Dermis blood vessel endothelial cell (primary cell): ENCODE measurements around the gene SH3BGRL2. TPM values are rescaled to one million over a fixed set of nuclear protein-coding genes. Genes with fewer than 3 reads are reported as not detected.
"Not testable (repeated sequence)": the region's sequence is repeated elsewhere in the genome, so short reads cannot be mapped to it uniquely, and the experiment has no call there.

Experiments used
- DNase-seq: peaks from one replicate; pipeline ENCODE4 v3.0.0; 2010
- total RNA-seq: library from RNA; depleted of rRNA; stranded (reverse); fragments of >200 nt; gene quantifications from 2 replicates; pipeline ENCODE4 v1.2.3, GENCODE V29; 2014

The SH3BGRL2 gene
- total RNA-seq, 1 donor from 2014 or later: 114 TPM

DNA sequence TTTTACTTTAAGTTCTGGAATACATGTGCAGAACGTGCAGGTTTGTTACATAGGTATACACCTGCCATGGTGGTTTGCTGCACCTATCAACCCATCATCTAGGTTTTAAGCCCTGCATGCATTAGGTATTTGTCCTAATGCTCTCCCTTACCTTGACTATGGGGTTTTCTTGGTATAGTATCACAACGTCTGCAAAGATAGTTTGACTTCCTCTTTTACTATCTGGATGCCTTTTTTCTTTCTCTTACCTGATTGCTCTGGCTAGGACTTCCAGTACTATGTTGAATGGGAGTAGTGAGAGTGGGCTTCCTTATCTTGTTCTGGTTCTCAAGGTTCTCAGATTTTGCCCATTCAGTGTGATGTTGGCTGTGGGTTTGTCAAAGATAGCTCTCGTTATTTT lies 115.2 kb downstream of the SH3BGRL2 start:
- DNase-seq: not testable (repeated sequence)

DNA sequence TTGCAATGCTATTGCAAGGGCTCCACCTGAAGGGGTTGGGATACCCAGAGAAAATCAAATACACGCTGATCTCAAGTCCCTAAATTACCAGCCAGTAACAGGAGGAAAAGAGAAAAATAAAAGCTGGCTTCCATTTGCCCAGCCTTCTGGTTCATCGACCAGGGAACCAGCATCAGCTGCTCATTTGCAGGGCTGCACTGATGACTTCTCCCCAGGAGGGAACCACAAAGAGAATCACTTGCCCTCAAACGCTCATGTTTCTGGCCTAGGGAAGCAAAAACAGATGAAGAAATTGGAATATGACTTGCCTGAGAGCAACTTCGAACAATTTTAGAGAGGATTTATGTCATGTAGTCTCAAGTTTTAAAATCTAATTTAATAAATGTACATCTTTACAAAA lies 119.7 kb downstream of the SH3BGRL2 start:
- no peak for DNase-seq

Other genes starting within 250 kb of the SH3BGRL2 start
- gene LCA5, start 93.9 kb upstream of the SH3BGRL2 start, total RNA-seq: 4.6 and 4.9 TPM in 2 replicates